ENCODE data around the gene RFC4.

DNA sequence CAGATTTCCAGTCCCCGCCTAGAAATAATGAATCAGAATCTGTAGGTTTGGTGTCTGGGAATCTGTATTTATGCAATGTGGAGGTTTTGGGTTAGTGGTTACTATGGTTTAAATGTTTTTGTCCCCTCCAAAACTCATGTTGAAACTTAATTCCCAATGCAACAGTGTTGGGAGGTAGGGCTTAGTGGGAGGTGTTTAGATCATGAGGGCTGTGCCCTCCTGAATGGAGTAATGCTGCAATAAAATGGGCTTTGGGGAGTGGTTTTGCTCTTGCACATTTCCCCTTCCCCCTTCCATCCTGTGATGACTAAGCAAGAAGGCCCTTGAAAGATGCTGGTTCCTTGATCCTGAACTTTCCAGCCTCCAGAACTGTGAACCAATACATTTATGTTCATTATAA lies 9.2 kb upstream of the RFC4 start:
- TF ChIP-seq EZH2 (IDR thresholded peaks at IDR 0.05): no peak
- no peak for TF ChIP-seq POLR2AphosphoS5 (IDR thresholded peaks at IDR 0.05; ENCODE audit: borderline replicate concordance, low read depth, low read length)
